PC-9 (cell line): ENCODE results near the gene ZCCHC3. TPM values are rescaled to one million over a fixed set of nuclear protein-coding genes. Genes with fewer than 3 reads are reported as not detected.

Experiments
- BruUV-seq: library from RNA; stranded (reverse); fragments of 400-500 nt; replicated peaks from 2 replicates; lab custom pipeline; 2021; lab: Mats Ljungman, UMichigan
- CTCF ChIA-PET: fragments of 300-600 bp; sonication (Branson Sonifier 250); formaldehyde crosslinking; loops from one replicate; lab custom pipeline; 2022; ENCODE audit warnings: antibody characterized with exemption; lab: Charles Lee
- POLR2A ChIA-PET: fragments of 300-600 bp; sonication (Branson Sonifier 250); formaldehyde crosslinking; loops from one replicate; lab custom pipeline; 2022; ENCODE audit warnings: antibody characterized with exemption; ENCODE audit not compliant: unreplicated experiment; lab: Charles Lee
- DNase-seq, 2 experiments: peaks; one replicate each; pipeline versions ENCODE4 v3.0.0 to v3.0.0-alpha.2; 2015 to 2022; ENCODE audit warnings: mixed read lengths in 1 of 2
- H2AFZ ChIP-seq: fragments of 200-600 bp; sonication (generic); 2 replicates; pipeline ENCODE4 v1.8.1; 2017; ENCODE audit warnings: antibody characterized with exemption
- H3F3A ChIP-seq: fragments of 200-600 bp; sonication (generic); 2 replicates; pipeline ENCODE4 v1.8.1; 2017; ENCODE audit warnings: antibody characterized with exemption, mild to moderate bottlenecking, low read depth; ENCODE audit not compliant: insufficient read depth
- H3K27ac ChIP-seq: fragments of 200-600 bp; sonication (generic); 2 replicates; pipeline ENCODE4 v1.6.1; 2016; ENCODE audit warnings: mixed run types
- H3K27me3 ChIP-seq: fragments of 200-600 bp; sonication (generic); 2 replicates; pipeline ENCODE4 v1.6.1; 2016; ENCODE audit warnings: low read depth, mixed run types; ENCODE audit not compliant: insufficient read depth
- H3K36me3 ChIP-seq: fragments of 200-600 bp; sonication (generic); 2 replicates; pipeline ENCODE4 v1.6.1; 2016; ENCODE audit warnings: low read depth, mixed run types
- H3K4me1 ChIP-seq: fragments of 200-600 bp; sonication (generic); replicated peaks from 2 replicates; pipeline ENCODE4 v1.6.1; 2016; ENCODE audit warnings: mixed run types; ENCODE audit not compliant: insufficient read depth
- H3K4me2 ChIP-seq: fragments of 200-600 bp; sonication (generic); 2 replicates; pipeline ENCODE4 v1.6.1; 2017; ENCODE audit warnings: mixed run types
- H3K4me3 ChIP-seq: fragments of 200-600 bp; sonication (generic); 2 replicates; pipeline ENCODE4 v1.6.1; 2016; ENCODE audit warnings: mixed run types
- H3K79me2 ChIP-seq: fragments of 200-600 bp; sonication (generic); 2 replicates; pipeline ENCODE4 v1.6.1; 2017; ENCODE audit warnings: low read depth, mixed run types
- H3K9me2 ChIP-seq: fragments of 200-600 bp; sonication (generic); 2 replicates; pipeline ENCODE4 v1.8.1; 2017; ENCODE audit warnings: mild to moderate bottlenecking; ENCODE audit not compliant: insufficient read depth
- H3K9me3 ChIP-seq: fragments of 200-600 bp; sonication (generic); 2 replicates; pipeline ENCODE4 v1.8.1; 2016; ENCODE audit warnings: low read depth; ENCODE audit not compliant: insufficient read depth
- H4K20me1 ChIP-seq: fragments of 200-600 bp; sonication (generic); 2 replicates; pipeline ENCODE4 v1.8.1; 2017; ENCODE audit not compliant: insufficient read depth
- CTCF ChIP-seq: fragments of 200-600 bp; sonication (generic); conservative IDR thresholded peaks from 2 replicates; pipeline ENCODE4 v1.6.1; 2017; ENCODE audit warnings: mixed run types, antibody characterized with exemption, mild to moderate bottlenecking, moderate library complexity
- EZH2 ChIP-seq: fragments of 200-600 bp; sonication (generic); IDR thresholded peaks from 2 replicates; pipeline ENCODE4 v1.8.0; 2017; ENCODE audit warnings: antibody characterized with exemption, low read depth
- intact Hi-C: fragments of 100-400 bp; cut with micrococcal nuclease; formaldehyde crosslinking; loops from one replicate; pipeline ENCODE4 v1.10.0; 2022; ENCODE audit not compliant: unreplicated experiment
- total RNA-seq: library from RNA; stranded (reverse); gene quantifications from 2 replicates; pipeline ENCODE4 v1.2.3, GENCODE V29; 2021

ZCCHC3 gene
- total RNA-seq, 1 experiment from 2014 or later: 17.7 TPM

GRCh38 chr20:257419-257818 is 40.0 kb upstream of the ZCCHC3 start, which contains the start of gene DEFB132:
TSS of gene DEFB132 (plus strand) at chr20:257724. CDS start at chr20:257779, 55 bp downstream.
- no peaks in the 10 kb centered on the region for H3K9me3 ChIP-seq
- TF ChIP-seq CTCF: no peak
- no peaks in the 10 kb centered on the region for H3K79me2 ChIP-seq
- H3K27ac ChIP-seq: no peak within 1 kb of the TSS
- peaks cover 77% of the 10 kb centered on the region for H3K27me3 ChIP-seq
- H3K9me2 ChIP-seq: no peaks in the 10 kb centered on the region
- no TSS peak for BruUV-seq
- no peaks in the 10 kb centered on the region for H3K4me1 ChIP-seq
- ChIA-PET POLR2A (no interaction called here), CTCF (no interaction called here)
- H3F3A ChIP-seq: no peaks in the 10 kb centered on the region
- DNase-seq: no peak
- no peak within 1 kb of the TSS for H3K4me3 ChIP-seq
- H3K36me3 ChIP-seq: no peaks in the 10 kb centered on the region
- H3K4me2 ChIP-seq: no peak within 1 kb of the TSS
- H4K20me1 ChIP-seq: no peaks in the 10 kb centered on the region
- intact Hi-C loops: loop anchor here (10.0 kb wide), 1 partner anchor 77 kb away; no protein-coding TSS in a partner anchor
- H2AFZ ChIP-seq: no peak within 1 kb of the TSS

- H3K4me1 ChIP-seq: no peaks in the 10 kb centered on the region
- no peak overlapping the region for H3K4me3 ChIP-seq
- H3K4me2 ChIP-seq: no peak overlapping the region
- no peaks in the 10 kb centered on the region for H3K9me3 ChIP-seq
- no peak for DNase-seq
- H3F3A ChIP-seq: no peaks in the 10 kb centered on the region
- no peak overlapping the region for H2AFZ ChIP-seq
- H3K9me2 ChIP-seq: no peaks in the 10 kb centered on the region
- H3K27me3 ChIP-seq: peaks cover 77% of the 10 kb centered on the region
- no peaks in the 10 kb centered on the region for H3K36me3 ChIP-seq
- CTCF ChIA-PET: interaction anchor here (0.6 to 0.7 kb wide), 2 partner anchors 114 to 696 kb away, joined by 4 to 9 read pairs; no protein-coding TSS in a partner anchor
- TF ChIP-seq CTCF (no peak), EZH2 (no peak)
- no peaks in the 10 kb centered on the region for H3K79me2 ChIP-seq
- no TSS peak for BruUV-seq
- no peak overlapping the region for H3K27ac ChIP-seq
- no peaks in the 10 kb centered on the region for H4K20me1 ChIP-seq
- POLR2A ChIA-PET: no interaction called here
- intact Hi-C loops: loop anchor here (10.0 kb wide), 1 partner anchor 76 kb away; no protein-coding TSS in a partner anchor
These were observed 39.0 kb upstream of the ZCCHC3 start for GRCh38 chr20:258269-258858.

- Histone ChIP-seq H3K36me3 (no peaks in the 10 kb centered on the region), H3K4me1 (no peaks in the 10 kb centered on the region), H2AFZ (no peak overlapping the region), H3F3A (no peaks in the 10 kb centered on the region), H3K27ac (no peak overlapping the region), H3K4me3 (no peak overlapping the region), H4K20me1 (no peaks in the 10 kb centered on the region), H3K9me2 (no peaks in the 10 kb centered on the region), H3K27me3 (peaks cover 79% of the 10 kb centered on the region), H3K79me2 (no peaks in the 10 kb centered on the region), H3K9me3 (no peaks in the 10 kb centered on the region), H3K4me2 (no peak overlapping the region)
- DNase-seq: peak in 1 of 2 experiments; percentile 8
- CTCF ChIA-PET: interaction anchor here (0.6 to 0.7 kb wide), 2 partner anchors 114 to 696 kb away, joined by 4 to 9 read pairs; no protein-coding TSS in a partner anchor
- POLR2A ChIA-PET: no interaction called here
- no peak for TF ChIP-seq CTCF
- TF ChIP-seq EZH2: no peak
- no TSS peak for BruUV-seq
- intact Hi-C loops: loop anchor here (10.0 kb wide), 1 partner anchor 76 kb away; no protein-coding TSS in a partner anchor
These were observed 38.4 kb upstream of the ZCCHC3 start for GRCh38 chr20:258963-259362.
